ENCODE results near the gene HUS1B.

Gene HUS1B

DNA sequence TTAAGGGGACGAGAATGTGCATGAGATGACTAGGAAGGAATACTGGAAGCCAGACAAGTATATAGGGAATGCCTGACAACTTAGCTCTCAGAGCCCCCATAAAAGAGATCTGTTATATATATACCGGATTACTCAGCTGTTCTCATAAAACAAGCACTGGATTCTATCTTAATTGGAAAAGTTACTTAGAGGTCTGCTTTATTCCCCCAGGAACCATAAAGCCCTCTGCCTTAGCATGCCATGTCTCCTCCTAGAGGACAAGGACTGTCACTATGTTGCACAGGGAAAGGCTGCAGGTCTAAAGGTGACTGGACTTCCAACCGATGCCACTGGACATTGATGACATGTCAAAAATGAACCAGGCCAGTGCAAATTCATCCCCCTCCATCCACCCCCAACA lies 29.6 kb upstream of the HUS1B start:
- ATAC-seq = no peak
- TF ChIP-seq TOX (CRISPR knock-in tag; IDR thresholded peaks at IDR 0.05; ENCODE audit: borderline replicate concordance) (no peak), BACH2 (CRISPR knock-in tag; IDR thresholded peaks at IDR 0.05; ENCODE audit: borderline replicate concordance) (no peak), ZNF8 (CRISPR knock-in tag; IDR thresholded peaks at IDR 0.05) (no peak), CSDC2 (CRISPR knock-in tag; IDR thresholded peaks at IDR 0.05) (no peak), ESRRG (CRISPR knock-in tag; IDR thresholded peaks at IDR 0.05) (no peak), ZFP30 (CRISPR knock-in tag; IDR thresholded peaks at IDR 0.05) (no peak), ZNF70 (CRISPR knock-in tag; IDR thresholded peaks at IDR 0.05) (no peak), ZFP3 (CRISPR knock-in tag; IDR thresholded peaks at IDR 0.05) (no peak), ARNTL (CRISPR knock-in tag; IDR thresholded peaks at IDR 0.05; ENCODE audit: borderline replicate concordance, low read depth) (no peak), GLIS3 (CRISPR knock-in tag; IDR thresholded peaks at IDR 0.05) (no peak)
- TF ChIP-seq, protein P1, sequence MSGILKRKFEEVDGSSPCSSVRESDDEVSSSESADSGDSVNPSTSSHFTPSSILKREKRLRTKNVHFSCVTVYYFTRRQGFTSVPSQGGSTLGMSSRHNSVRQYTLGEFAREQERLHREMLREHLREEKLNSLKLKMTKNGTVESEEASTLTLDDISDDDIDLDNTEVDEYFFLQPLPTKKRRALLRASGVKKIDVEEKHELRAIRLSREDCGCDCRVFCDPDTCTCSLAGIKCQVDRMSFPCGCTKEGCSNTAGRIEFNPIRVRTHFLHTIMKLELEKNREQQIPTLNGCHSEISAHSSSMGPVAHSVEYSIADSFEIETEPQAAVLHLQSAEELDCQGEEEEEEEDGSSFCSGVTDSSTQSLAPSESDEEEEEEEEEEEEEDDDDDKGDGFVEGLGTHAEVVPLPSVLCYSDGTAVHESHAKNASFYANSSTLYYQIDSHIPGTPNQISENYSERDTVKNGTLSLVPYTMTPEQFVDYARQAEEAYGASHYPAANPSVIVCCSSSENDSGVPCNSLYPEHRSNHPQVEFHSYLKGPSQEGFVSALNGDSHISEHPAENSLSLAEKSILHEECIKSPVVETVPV (CRISPR knock-in tag; IDR thresholded peaks at IDR 0.05) = no peak
- TF ChIP-seq, protein P2, sequence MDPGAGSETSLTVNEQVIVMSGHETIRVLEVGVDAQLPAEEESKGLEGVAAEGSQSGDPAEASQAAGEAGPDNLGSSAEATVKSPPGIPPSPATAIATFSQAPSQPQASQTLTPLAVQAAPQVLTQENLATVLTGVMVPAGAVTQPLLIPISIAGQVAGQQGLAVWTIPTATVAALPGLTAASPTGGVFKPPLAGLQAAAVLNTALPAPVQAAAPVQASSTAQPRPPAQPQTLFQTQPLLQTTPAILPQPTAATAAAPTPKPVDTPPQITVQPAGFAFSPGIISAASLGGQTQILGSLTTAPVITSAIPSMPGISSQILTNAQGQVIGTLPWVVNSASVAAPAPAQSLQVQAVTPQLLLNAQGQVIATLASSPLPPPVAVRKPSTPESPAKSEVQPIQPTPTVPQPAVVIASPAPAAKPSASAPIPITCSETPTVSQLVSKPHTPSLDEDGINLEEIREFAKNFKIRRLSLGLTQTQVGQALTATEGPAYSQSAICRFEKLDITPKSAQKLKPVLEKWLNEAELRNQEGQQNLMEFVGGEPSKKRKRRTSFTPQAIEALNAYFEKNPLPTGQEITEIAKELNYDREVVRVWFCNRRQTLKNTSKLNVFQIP (CRISPR knock-in tag; IDR thresholded peaks at IDR 0.05; ENCODE audit: borderline replicate concordance, low read depth) = no peak
- TF ChIP-seq, protein P3, sequence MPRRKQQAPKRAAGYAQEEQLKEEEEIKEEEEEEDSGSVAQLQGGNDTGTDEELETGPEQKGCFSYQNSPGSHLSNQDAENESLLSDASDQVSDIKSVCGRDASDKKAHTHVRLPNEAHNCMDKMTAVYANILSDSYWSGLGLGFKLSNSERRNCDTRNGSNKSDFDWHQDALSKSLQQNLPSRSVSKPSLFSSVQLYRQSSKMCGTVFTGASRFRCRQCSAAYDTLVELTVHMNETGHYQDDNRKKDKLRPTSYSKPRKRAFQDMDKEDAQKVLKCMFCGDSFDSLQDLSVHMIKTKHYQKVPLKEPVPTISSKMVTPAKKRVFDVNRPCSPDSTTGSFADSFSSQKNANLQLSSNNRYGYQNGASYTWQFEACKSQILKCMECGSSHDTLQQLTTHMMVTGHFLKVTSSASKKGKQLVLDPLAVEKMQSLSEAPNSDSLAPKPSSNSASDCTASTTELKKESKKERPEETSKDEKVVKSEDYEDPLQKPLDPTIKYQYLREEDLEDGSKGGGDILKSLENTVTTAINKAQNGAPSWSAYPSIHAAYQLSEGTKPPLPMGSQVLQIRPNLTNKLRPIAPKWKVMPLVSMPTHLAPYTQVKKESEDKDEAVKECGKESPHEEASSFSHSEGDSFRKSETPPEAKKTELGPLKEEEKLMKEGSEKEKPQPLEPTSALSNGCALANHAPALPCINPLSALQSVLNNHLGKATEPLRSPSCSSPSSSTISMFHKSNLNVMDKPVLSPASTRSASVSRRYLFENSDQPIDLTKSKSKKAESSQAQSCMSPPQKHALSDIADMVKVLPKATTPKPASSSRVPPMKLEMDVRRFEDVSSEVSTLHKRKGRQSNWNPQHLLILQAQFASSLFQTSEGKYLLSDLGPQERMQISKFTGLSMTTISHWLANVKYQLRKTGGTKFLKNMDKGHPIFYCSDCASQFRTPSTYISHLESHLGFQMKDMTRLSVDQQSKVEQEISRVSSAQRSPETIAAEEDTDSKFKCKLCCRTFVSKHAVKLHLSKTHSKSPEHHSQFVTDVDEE (CRISPR knock-in tag; IDR thresholded peaks at IDR 0.05) = no peak

DNA sequence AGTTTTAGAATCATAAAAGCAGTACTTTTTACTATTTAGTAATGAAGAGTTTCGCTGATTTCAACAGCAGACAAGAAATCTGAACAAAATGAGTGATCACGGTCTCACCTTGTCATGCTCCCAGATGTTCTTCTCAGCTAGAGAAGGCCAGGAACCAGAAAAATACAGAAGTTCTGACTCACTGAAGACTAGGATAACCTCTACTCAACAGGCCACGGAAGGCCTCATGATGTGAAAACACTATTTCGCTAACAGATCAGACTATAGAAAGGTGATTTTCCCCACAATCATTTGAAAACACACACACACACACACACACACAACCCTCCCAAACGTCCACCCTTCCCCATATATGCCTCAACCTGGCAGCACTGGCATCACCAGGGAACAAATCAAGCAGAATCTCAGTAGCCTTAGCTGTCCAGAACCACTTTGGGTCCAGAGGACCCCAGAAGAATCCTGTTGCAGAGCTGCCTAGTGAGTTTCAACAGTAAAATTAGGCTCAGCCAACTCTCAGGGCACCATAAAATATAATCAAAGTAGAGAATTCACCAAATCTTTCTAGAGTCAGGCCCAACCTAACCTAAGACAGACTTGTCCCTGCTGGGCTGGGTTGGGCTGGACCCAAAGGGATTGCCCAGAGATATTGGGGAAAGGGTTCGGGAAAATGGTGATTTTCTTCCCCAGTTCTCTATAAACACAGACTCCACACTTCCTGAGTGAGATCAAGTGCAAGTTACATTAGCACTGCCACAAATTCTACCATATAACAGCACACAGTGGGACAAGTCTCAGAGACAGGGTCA lies 28.1 kb upstream of the HUS1B start:
- TF ChIP-seq GLIS3 (CRISPR knock-in tag; IDR thresholded peaks at IDR 0.05) = no peak
- ATAC-seq = no peak

DNA sequence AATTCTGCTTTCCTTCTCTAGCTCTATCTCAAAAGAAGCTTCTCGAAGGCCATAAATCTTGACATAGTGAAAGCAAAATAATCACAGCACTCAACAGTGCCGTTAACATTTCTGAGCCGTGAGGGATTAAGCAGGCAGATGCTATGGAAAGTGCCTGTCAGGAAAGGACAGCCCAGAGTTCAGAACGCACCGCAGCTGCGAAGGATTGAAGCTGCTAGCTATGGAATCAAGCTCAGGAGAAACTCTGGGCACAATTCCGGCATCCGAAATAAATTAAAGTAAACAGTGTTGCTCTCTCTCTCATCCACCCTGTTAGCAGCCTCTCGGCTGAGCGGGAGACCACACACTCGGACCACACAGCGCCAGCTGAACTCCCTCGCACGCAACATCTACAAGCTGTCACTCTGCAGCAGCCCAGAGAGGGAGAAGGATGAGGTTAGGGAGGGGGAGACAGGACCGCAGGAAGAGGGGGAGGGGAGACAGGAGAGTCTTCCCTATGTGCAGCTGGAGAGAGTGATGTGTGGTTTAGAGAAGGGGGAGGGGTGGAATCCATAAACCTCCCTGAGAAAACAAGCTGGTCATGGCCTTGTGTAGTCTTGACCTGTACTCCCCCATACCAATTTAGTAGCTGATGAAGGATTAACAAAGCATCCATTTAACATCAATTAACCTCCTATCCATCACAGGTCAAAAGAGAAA lies 27.0 kb upstream of the HUS1B start:
- TF ChIP-seq ZNF565 (CRISPR knock-in tag; conservative IDR thresholded peaks at IDR 0.05; ENCODE audit: low read depth) = no peak
- TF ChIP-seq, protein P1 (CRISPR knock-in tag; IDR thresholded peaks at IDR 0.05) = no peak
- no peak for TF ChIP-seq OSR1 (CRISPR knock-in tag; IDR thresholded peaks at IDR 0.05)
- TF ChIP-seq SNAI2 (CRISPR knock-in tag; IDR thresholded peaks at IDR 0.05) = no peak
- TF ChIP-seq ZNF8 (CRISPR knock-in tag; IDR thresholded peaks at IDR 0.05) = no peak
- no peak for TF ChIP-seq CSDC2 (CRISPR knock-in tag; IDR thresholded peaks at IDR 0.05)
- no peak for TF ChIP-seq PPARA (CRISPR knock-in tag; IDR thresholded peaks at IDR 0.05; ENCODE audit: borderline replicate concordance)
- TF ChIP-seq ARNTL (CRISPR knock-in tag; IDR thresholded peaks at IDR 0.05; ENCODE audit: borderline replicate concordance, low read depth) = no peak
- TF ChIP-seq, protein P4, sequence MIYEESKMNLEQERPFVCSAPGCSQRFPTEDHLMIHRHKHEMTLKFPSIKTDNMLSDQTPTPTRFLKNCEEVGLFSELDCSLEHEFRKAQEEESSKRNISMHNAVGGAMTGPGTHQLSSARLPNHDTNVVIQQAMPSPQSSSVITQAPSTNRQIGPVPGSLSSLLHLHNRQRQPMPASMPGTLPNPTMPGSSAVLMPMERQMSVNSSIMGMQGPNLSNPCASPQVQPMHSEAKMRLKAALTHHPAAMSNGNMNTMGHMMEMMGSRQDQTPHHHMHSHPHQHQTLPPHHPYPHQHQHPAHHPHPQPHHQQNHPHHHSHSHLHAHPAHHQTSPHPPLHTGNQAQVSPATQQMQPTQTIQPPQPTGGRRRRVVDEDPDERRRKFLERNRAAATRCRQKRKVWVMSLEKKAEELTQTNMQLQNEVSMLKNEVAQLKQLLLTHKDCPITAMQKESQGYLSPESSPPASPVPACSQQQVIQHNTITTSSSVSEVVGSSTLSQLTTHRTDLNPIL (CRISPR knock-in tag; IDR thresholded peaks at IDR 0.05; ENCODE audit: low read depth) = no peak
- no peak for TF ChIP-seq ZFP3 (CRISPR knock-in tag; IDR thresholded peaks at IDR 0.05)
- no peak for TF ChIP-seq ZNF70 (CRISPR knock-in tag; IDR thresholded peaks at IDR 0.05)
- no peak for TF ChIP-seq TCF4 (CRISPR knock-in tag; IDR thresholded peaks at IDR 0.05; ENCODE audit: borderline replicate concordance)
- no peak for TF ChIP-seq ZC3H10 (CRISPR knock-in tag; IDR thresholded peaks at IDR 0.05)
- TF ChIP-seq, protein P3 (CRISPR knock-in tag; IDR thresholded peaks at IDR 0.05) = no peak
- no peak for TF ChIP-seq RARB (CRISPR knock-in tag; IDR thresholded peaks at IDR 0.05)
- ATAC-seq = peak; percentile 53

Measured in SK-N-SH treated with all-trans-retinoic acid at 6 μM for 48 hours (cell line).